ENCODE results near the gene SOX12.

The SOX12 gene

DNA sequence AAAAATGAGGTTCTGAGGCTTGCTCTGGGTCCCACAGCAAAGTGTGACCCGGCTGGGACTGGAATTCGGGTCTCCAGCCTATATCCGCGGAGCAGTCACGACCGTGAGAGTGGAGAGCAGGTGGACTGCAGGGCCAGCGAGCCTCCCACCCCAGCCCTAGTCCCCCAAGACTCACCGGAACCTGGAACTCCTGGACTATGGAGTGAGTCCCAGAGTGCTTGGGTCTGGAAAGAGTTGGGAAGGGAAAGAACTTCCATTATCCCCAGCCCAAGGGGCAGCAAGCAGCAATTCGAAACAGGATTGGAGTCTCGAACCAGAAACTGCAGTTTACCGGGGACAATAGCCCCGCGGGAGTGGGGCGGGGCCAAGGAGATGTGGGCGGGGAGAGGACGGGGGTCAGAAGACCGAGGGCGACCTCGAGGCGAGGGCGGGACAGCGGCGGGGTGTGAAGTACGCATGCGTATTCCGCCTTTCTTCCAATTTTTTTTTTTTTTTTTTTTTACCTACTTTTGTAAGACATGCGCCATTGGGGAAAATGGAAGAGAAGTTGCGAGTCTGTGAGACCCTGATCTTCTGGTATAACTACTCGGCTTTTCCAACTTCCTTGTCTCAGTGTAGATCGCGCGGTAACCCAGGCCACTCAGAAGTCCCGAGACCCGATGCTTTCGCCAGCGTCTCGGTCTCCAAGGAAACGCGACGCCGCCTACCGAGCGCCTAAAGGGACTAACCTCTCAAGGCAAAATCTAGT, 35.1 kb upstream of the SOX12 start, which contains the start of gene C20orf96:
TSS of gene C20orf96 (minus strand) at position 667 of the 748 bp plus-strand sequence. CDS start at position 527, 140 bp downstream.
- H3K4me3 Mint-ChIP-seq: no peak within 1 kb of the TSS
- H3K27me3 Mint-ChIP-seq (ENCODE audit: low read depth, poor library complexity): no peaks in the 10 kb centered on the region
- peaks cover 26% of the 10 kb centered on the region for H3K4me1 Mint-ChIP-seq
- DNase-seq: peak; percentile 94
- peaks cover 40% of the 10 kb centered on the region for H3K36me3 Mint-ChIP-seq (ENCODE audit: low read depth)
- H3K9me3 Mint-ChIP-seq: peaks cover 12% of the 10 kb centered on the region
- TF ChIP-seq, protein P1, sequence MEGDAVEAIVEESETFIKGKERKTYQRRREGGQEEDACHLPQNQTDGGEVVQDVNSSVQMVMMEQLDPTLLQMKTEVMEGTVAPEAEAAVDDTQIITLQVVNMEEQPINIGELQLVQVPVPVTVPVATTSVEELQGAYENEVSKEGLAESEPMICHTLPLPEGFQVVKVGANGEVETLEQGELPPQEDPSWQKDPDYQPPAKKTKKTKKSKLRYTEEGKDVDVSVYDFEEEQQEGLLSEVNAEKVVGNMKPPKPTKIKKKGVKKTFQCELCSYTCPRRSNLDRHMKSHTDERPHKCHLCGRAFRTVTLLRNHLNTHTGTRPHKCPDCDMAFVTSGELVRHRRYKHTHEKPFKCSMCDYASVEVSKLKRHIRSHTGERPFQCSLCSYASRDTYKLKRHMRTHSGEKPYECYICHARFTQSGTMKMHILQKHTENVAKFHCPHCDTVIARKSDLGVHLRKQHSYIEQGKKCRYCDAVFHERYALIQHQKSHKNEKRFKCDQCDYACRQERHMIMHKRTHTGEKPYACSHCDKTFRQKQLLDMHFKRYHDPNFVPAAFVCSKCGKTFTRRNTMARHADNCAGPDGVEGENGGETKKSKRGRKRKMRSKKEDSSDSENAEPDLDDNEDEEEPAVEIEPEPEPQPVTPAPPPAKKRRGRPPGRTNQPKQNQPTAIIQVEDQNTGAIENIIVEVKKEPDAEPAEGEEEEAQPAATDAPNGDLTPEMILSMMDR (IDR thresholded peaks at IDR 0.05): no peak
- no peak within 1 kb of the TSS for H3K27ac Mint-ChIP-seq

DNA sequence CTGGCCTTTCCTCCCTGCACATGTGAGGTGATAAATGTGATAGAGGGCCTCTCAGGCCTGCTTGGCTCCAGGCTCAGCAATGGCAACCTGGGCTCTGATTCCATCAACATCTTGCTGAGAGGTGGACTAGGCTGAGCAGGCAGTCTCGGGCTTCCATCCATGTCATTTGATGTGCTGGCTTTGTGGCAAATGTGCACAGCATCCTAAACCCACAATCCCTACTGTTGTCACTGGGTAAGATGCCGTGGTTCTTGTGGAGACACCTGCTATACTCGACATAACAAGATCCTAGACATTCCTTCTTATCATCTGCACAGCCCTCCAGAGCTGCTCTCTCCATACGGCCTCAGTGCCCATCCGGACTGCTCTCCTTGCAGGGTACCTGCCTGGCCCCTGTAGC, 30.8 kb upstream of the SOX12 start:
- Mint-ChIP-seq H3K27ac (no peak overlapping the region), H3K4me1 (peaks cover 42% of the 10 kb centered on the region), H3K9me3 (peaks cover 5% of the 10 kb centered on the region), H3K36me3 (ENCODE audit: low read depth) (peaks cover under 1% of the 10 kb centered on the region), H3K27me3 (ENCODE audit: low read depth, poor library complexity) (no peaks in the 10 kb centered on the region), H3K4me3 (no peak overlapping the region)
- DNase-seq: no peak
- TF ChIP-seq, protein P1 (IDR thresholded peaks at IDR 0.05): no peak

DNA sequence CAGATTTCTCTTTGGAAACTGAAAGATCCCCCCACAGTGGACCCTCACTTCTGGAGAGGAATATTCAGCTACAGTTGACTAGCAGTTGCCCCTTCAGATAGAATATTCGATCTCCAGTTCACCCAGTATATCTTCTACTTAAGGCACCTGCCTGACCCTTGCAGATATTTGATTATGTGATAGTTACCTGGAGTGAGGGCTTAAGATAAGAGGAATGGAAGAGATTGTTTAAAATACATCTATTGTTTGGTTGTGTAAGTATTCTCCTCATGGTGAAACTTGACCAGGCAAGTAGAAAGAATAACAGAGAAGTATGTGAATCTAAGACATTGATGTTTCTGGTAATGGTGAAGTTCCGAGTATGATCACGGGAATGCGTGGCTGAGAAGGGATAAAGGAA, 29.5 kb upstream of the SOX12 start:
- TF ChIP-seq, protein P1 (IDR thresholded peaks at IDR 0.05): no peak
- Mint-ChIP-seq H3K27me3 (ENCODE audit: low read depth, poor library complexity) (peaks cover 2% of the 10 kb centered on the region), H3K27ac (peak overlapping the region; percentile 4), H3K9me3 (peaks cover 5% of the 10 kb centered on the region), H3K4me3 (peak overlapping the region; percentile 98), H3K36me3 (ENCODE audit: low read depth) (peaks cover 5% of the 10 kb centered on the region), H3K4me1 (peaks cover 52% of the 10 kb centered on the region)
- no peak for DNase-seq

DNA sequence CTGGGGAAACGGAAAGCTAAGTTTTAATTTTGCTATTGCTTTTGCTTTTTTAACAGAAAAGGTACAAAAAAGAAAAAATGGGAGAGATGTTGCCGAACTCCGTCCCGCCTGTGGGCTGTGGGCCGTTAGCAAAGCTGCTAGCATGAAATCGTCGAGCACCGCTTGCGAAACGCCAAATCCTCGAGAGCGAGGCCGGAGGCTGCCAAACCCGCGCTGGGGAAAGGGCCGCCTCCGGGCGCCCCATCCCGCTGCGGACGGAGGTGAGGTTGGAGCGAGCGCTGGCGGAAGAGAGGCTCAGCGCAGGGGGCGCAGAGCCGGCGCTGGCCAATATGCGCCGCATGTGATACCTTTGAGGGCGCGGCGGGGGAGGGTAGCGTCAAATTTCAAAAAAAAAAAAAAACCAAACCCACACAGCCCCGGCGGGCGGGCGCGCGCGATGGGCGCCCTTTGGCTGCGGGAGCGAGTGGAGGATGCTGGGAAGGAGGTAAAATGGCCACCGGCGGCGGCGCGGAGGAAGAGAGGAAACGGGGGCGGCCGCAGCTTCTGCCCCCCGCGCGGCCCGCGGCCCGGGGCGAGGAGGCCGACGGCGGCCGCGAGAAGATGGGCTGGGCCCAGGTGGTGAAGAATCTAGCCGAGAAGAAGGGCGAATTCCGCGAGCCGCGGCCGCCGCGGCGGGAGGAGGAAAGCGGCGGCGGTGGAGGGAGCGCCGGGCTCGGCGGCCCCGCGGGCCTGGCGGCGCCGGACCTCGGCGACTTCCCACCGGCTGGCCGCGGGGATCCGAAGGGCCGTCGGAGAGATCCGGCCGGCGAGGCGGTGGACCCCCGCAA, 28.0 kb upstream of the SOX12 start, which contains the start of gene ZCCHC3:
TSS of gene ZCCHC3 (plus strand) at position 473 of the 827 bp plus-strand sequence. CDS start at position 490, 17 bp downstream.
- H3K4me3 Mint-ChIP-seq: peak within 1 kb of the TSS; percentile 100
- H3K9me3 Mint-ChIP-seq: peaks cover 5% of the 10 kb centered on the region
- peak within 1 kb of the TSS; percentile 99 for H3K27ac Mint-ChIP-seq
- H3K36me3 Mint-ChIP-seq (ENCODE audit: low read depth): peaks cover 11% of the 10 kb centered on the region
- peak; percentile 86 for DNase-seq
- TF ChIP-seq, protein P1 (IDR thresholded peaks at IDR 0.05): no peak
- peaks cover 5% of the 10 kb centered on the region for H3K27me3 Mint-ChIP-seq (ENCODE audit: low read depth, poor library complexity)
- peaks cover 67% of the 10 kb centered on the region for H3K4me1 Mint-ChIP-seq

DNA sequence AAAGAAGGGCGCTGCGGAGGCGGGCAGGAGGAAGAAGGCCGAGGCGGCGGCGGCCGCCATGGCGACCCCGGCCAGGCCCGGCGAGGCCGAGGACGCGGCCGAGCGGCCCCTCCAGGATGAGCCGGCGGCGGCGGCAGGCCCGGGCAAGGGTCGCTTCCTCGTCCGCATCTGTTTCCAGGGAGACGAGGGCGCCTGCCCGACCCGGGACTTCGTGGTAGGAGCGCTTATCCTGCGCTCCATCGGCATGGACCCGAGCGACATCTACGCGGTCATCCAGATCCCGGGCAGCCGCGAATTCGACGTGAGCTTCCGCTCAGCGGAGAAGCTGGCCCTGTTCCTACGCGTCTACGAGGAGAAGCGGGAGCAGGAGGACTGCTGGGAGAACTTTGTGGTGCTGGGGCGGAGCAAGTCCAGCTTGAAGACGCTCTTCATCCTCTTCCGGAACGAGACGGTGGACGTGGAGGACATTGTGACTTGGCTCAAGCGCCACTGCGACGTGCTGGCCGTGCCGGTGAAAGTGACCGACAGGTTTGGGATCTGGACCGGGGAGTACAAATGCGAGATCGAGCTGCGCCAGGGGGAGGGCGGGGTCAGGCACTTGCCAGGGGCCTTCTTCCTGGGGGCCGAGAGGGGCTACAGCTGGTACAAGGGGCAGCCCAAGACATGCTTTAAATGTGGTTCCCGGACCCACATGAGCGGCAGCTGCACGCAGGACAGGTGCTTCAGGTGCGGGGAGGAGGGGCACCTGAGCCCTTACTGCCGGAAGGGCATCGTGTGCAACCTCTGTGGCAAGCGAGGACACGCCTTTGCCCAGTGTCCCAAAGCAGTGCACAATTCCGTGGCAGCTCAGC, 27.2 kb upstream of the SOX12 start:
- TF ChIP-seq, protein P1 (IDR thresholded peaks at IDR 0.05): no peak
- Mint-ChIP-seq H3K27me3 (ENCODE audit: low read depth, poor library complexity) (peaks cover 6% of the 10 kb centered on the region), H3K27ac (peak overlapping the region; percentile 96), H3K4me1 (peaks cover 76% of the 10 kb centered on the region), H3K36me3 (ENCODE audit: low read depth) (peaks cover 20% of the 10 kb centered on the region), H3K9me3 (peaks cover 9% of the 10 kb centered on the region), H3K4me3 (peak overlapping the region; percentile 100)
- DNase-seq: peak; percentile 40
